SK-N-MC (cell line): Measurements from ENCODE around the gene HEG1.

Experiments used
- EZH2 ChIP-seq: fragments of 200-600 bp; sonication (generic); IDR thresholded peaks from one replicate; pipeline ENCODE4 v1.6.1; 2017; ENCODE audit warnings: antibody characterized with exemption
- POLR2AphosphoS5 ChIP-seq: IDR thresholded peaks from 2 replicates; pipeline ENCODE4 v1.6.1; 2012; ENCODE audit warnings: mild to moderate bottlenecking, low read depth, low read length, borderline replicate concordance

GRCh38 chr3:125032683-125033082 is 23.1 kb downstream of the HEG1 start:
- TF ChIP-seq EZH2: no peak
- no peak for TF ChIP-seq POLR2AphosphoS5
